HG03060 (cell line): ENCODE measurements around the gene ITPR1.

Experiments used
- ATAC-seq: cut with Tn5 transposase; IDR thresholded peaks from one replicate; pipeline ENCODE4 v1.9.1; 2021; ENCODE audit warnings: low read depth, moderate number of reproducible peaks; ENCODE audit not compliant: unreplicated experiment

ITPR1 gene

GRCh38 chr3:4834403-4834866 lies 341.3 kb downstream of the ITPR1 start:
- no peak for ATAC-seq

GRCh38 chr3:4835616-4836043 lies 342.5 kb downstream of the ITPR1 start:
- no peak for ATAC-seq

GRCh38 chr3:4836516-4836915 lies 343.4 kb downstream of the ITPR1 start:
- ATAC-seq: no peak

GRCh38 chr3:4837374-4837930 lies 344.3 kb downstream of the ITPR1 start:
- no peak for ATAC-seq

- ATAC-seq: peak; percentile 87
These were observed 345.5 kb downstream of the ITPR1 start for GRCh38 chr3:4838621-4839022.

- no peak for ATAC-seq
These were observed 346.1 kb downstream of the ITPR1 start for GRCh38 chr3:4839278-4839677.

- no peak for ATAC-seq
These were observed 348.1 kb downstream of the ITPR1 start for GRCh38 chr3:4841225-4841624.

- no peak for ATAC-seq
These were observed 348.8 kb downstream of the ITPR1 start for GRCh38 chr3:4841776-4842440.

GRCh38 chr3:4843619-4844018 lies 350.5 kb downstream of the ITPR1 start:
- ATAC-seq: no peak

- peak; percentile 82 for ATAC-seq
These were observed 352.7 kb downstream of the ITPR1 start for GRCh38 chr3:4845882-4846281.

GRCh38 chr3:4846543-4846942 lies 353.4 kb downstream of the ITPR1 start:
- no peak for ATAC-seq

GRCh38 chr3:4848176-4848825 lies 355.2 kb downstream of the ITPR1 start:
- ATAC-seq: no peak

- ATAC-seq: no peak
These were observed 356.0 kb downstream of the ITPR1 start for GRCh38 chr3:4849136-4849535.

- no peak for ATAC-seq
These were observed 356.6 kb downstream of the ITPR1 start for GRCh38 chr3:4849739-4850138.

GRCh38 chr3:4850211-4850927 lies 357.2 kb downstream of the ITPR1 start:
- ATAC-seq: peak; percentile 29

- ATAC-seq: peak; percentile 30
These were observed 357.7 kb downstream of the ITPR1 start for GRCh38 chr3:4850928-4851265.

- ATAC-seq: no peak
These were observed 359.9 kb downstream of the ITPR1 start for GRCh38 chr3:4852780-4853748.

GRCh38 chr3:4853749-4854140 lies 360.6 kb downstream of the ITPR1 start:
- no peak for ATAC-seq

- no peak for ATAC-seq
These were observed 362.5 kb downstream of the ITPR1 start for GRCh38 chr3:4855676-4856075.

GRCh38 chr3:4856136-4856535 lies 363.0 kb downstream of the ITPR1 start:
- no peak for ATAC-seq
